Effector CD4-positive, alpha-beta T cell (primary cell): ENCODE measurements around the gene GHSR.

Experiments
- DNase-seq: peaks from one replicate; pipeline ENCODE4 v3.0.0-alpha.2; 2020

Gene GHSR

DNA sequence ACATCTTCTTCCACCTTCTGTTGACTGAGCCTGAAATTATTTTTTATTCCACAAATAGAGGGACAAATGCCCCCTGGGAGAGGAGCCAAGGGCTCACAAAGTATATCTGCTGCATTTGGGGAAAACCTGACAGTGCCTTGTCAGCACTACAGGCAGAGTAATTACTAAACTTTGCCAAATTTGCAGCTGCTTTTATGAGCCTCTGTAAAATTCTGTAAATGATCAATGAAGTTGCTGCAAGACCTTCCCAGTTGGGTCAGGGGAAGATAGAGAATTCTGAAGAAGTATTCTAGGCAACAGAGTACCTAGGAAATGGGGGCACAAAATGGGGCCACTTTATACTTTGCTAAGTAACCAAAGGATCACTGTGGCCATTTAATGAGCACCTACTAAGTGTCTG is 10.5 kb downstream of the GHSR start:
- DNase-seq = no peak

DNA sequence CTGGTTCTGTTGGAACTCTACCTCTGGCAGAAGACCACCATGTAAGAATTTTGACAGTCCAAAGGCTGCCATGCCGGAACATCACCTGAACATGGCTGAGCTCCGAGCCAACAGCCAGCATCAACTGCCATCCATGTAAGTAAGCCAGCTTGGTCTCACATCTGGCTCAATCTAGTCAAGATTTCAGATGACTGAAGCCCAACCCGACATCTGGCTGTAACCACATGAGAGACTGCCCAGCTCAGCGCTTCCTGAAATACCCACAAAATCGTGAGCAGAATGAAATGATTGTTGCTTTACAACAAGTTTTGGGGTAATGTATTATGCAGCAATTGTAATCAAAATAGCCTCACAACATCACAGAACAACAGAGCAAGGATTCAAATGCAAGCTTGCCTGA is 32.9 kb downstream of the GHSR start:
- DNase-seq = no peak

DNA sequence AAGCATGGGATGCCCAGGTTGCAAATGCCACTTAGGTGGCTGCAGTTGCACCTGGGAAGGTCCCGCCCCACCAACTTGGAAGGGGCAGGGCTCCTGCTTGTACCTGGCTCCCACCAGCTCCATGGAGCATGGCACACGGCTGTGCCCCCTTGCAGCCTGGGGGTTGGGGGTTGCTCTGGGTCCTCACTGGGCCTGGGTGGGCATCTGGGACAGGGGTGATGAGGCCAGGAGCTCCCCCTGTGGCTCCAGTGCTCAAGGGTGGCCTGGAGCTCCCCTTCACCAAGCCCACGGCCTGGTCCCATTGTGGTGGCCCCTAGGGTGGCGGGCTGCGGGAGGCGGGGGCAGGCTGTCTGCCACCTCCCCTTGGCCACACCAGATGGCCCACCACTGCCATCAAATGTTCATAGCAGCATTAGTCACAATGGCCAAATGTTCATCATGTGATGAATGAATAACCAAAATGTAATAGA is 36.7 kb downstream of the GHSR start:
- no peak for DNase-seq

DNA sequence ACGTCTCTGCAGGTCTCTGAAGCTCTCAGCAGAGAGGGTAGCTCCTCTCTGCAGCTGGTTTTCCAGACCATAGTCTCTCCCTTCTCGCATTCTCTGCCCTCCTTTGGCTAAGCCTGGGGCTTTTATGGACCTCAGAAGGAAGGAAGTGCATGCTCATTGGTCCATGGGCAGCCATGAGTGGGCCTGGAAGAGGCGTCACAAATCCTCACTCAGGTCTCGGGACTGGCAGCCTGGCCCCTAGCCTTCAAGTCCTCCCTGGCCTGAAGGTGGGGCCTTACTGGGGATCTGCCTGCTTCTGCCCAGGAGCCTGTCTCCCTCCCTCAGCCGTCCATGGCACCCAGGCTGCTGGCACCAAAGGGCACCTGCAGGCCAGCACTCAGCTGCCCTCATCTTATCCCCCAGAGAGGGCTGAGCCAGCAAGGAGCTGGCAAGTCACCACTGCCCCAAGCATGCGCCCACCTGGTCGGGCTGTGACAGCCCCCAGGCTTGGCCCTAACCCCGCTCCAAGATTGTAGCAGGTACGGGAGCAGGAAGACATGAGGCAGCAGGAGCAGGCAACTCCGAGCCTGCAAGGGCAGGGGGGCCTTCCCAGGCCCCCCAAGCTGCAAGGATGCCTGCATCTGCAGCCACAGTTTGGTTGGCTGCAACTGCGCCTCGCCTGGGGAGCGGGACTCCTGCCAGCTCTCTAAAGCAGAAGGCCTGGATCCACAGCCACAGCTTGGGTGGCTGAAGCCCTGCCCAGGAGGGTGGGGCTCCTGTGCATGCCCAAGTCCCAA is 37.4 kb downstream of the GHSR start:
- no peak for DNase-seq

DNA sequence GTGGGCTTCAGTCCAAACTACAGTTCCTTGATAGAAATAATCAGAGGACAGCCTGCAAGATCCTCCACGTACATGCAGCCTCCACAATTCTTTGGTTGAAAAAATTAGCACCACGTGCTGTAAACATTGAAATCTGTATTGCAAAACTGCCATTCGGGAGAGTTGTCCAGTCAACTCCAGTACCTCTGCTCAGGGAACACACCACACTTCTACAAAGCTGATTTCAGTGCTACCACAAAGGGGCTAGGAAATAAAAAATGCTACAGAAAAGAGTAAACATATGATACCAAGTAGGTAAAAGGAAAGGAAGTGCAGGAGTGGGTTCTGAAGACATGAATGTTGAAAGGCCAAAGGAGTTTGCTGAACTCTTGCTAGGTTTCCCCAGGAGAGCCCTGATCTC is 40.4 kb downstream of the GHSR start:
- DNase-seq = no peak

DNA sequence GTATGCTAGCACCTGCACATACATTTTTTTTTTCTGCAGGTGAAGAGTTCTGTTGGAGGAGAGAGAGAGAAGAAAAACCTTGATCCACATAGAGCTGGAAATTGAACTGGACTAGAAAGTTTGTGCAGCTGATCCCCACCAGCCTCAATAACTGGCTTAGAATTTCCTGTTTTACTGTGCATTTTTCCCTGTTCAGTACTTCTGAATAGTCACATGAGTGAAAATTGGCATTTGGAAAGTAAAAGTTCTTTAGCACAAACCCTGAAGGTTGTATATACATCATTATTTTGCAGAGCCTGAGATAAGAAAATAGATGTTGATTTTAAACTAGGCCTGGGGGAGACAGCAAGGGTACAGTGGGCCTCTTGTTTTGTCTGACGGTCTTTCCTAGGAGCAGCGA is 42.3 kb downstream of the GHSR start:
- no peak for DNase-seq

DNA sequence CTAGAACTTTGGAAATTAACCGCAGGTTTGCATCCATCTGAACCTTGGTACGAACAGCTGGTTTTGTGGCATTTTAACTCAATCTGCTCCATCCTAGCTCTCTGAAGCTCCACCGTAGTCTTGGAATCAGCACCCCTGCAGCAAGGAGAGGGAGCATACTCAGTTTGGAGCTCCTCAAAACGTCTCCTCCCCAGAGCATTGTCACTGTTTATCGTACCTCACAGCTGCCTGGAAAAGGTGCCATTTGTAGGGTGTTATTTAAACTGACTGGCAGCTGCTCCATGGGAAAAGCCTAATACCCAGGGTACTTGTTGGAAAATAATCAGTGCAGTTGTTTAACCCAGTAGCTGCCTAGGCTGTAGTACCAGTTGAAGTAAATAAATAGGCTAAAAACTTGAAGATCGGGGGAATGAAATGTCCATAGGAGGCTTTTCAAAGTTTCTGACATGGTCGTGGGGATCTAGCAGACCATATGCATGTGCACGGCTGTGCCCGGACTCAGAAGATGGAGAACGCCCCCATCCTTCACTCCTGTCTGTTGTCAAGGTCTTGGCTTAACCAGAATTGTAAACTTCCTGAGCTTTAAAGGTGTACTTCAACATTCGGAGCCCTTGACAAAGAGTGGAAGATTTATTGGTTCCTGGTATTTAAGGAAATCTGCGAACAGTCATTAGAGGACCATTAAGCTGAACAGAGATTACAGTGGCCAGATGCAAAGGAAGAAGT is 43.9 kb downstream of the GHSR start:
- DNase-seq = no peak

DNA sequence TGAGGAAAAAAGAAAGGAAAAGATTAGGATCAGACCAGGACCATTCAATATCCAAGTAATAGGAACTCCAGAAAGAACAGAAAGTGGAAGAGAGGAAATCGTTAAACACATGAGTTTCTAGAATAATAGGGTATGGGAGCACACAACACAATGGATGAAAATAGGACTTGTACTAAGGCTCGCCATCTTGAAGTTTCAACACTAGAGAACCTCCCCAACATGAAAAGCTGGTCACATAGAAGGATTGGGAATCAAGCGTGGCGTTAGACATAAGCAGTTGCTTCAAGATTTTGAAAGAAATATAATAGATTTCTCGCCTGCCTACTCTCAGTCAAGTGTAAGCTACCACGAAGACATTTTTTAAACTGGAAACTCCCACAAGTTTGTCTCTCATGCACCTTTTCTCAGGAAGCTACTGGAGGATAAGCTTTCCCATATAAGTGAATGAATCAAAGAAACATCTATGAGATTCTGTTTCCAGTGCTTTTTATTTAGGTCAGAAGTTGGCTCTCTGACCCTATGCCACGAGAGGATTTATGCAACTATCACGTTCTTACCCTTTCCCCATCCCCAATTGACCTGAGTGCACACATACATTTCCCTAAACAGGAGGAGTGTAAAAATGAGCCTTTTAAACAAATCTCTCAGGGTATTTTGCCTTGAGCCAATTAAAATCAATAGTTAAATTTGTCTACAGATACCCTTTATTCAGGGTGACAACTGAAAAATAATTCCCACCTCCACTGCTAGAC is 45.2 kb downstream of the GHSR start:
- no peak for DNase-seq

DNA sequence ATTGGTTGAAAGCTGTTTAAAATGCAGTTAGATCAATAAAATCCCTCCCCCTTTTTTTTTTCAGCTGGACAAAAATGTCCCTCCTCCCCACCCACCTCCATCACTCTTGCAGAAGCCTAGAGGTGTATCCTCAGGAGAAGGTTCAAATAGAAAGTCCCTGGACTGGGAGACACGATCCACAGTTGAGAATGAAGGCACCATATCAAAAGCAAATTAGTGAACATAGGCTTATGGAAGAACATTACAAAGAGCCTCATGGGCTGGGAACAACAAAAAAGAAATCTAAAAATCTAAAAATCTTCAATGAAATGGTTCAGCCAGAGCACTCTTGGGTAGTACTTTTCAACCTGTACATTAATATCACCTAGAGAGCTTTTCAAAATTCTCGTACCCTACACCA is 46.2 kb downstream of the GHSR start:
- DNase-seq = no peak

DNA sequence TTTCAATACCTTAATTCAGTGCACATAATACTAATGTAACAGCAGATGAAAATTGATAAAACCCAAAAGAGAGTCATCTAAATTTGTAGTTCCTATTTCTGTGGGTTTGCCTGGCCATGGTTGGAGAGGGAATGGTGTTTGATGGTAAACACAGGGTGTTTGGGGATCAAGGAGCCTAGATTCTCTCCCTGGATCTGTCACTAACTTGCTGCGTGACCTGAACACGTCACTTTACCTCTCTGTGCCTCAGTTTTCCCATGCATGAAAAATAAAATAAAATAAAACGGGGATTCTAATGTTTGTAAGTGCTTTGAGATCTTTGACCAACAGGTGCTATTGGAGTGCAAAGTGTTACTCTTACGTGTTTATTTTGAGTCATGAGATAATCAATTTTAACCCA is 49.8 kb downstream of the GHSR start:
- DNase-seq = no peak

DNA sequence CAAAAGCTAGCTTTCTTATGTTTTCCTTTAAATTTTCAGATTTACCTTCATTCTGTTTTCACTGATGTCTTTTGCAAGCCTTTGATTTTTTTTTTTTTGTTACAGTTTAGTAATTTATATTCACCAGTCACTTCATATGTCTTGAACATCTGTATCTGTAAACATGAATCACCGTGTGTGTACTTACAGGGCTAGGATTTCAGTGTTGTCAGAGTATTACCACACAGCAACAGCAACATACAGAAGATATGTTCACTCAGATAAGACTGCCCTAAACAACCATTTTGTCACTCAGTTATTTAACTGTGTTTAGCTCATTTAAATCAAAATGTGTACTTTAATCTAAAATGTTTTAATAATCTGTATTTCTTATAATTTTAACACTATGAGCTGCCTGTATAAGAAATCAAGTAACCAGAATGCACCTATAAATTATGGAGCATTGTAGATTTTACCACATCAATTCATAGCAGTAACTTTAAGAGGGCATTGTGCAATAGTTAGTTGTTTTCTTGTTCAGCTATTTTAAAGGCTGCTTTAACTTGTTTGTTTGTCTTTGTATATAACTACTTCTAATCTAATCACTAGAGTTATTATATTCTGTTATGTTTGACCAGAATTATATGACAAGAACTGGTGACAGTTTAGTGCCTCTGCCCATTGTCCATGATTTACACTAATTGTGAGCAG is 50.4 kb downstream of the GHSR start:
- DNase-seq = no peak

DNA sequence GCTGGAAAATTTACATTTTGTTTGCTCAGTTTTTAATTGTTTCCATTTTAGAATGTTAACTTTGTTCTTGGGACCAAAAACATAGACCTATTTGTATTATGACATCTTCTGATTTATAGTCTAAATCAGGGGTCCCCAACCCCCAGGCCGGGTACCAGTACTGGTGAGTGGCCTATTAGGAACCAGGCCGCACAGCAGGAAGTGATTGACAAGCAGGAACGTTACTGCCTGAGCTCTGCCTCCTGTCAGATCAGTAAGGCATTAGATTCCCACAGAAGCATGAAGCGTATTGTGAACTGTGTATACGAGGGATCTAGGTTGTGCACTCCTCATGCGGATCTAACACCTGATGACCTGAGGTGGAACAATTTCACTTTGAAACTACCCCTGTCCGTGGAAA is 51.9 kb downstream of the GHSR start:
- DNase-seq = no peak

DNA sequence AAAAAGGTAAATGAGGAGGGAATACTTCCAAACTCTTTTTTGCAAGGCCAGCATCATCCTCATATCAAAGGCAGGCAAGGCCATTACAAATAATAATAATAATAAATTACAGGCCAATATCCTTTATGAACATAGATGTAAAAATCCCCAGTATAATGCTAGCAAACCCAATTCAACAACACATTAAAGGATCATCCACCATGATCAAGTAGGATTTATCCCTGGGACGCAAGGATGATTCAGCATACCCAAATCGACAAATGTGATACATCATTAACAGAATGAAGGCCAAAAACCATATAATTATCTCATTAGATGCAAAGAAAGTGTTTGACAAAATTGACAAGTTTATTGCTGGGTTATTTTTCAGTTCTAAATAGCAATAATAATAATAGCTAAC is 53.6 kb downstream of the GHSR start:
- DNase-seq = no peak
